SKM-1 (cell line): ENCODE data around the gene ALKBH8.

Source experiments
- DNase-seq: peaks from one replicate; lab custom pipeline; 2025; ENCODE audit not compliant: unreplicated experiment; lab: John Stamatoyannopoulos, UW

The ALKBH8 gene, protein sequence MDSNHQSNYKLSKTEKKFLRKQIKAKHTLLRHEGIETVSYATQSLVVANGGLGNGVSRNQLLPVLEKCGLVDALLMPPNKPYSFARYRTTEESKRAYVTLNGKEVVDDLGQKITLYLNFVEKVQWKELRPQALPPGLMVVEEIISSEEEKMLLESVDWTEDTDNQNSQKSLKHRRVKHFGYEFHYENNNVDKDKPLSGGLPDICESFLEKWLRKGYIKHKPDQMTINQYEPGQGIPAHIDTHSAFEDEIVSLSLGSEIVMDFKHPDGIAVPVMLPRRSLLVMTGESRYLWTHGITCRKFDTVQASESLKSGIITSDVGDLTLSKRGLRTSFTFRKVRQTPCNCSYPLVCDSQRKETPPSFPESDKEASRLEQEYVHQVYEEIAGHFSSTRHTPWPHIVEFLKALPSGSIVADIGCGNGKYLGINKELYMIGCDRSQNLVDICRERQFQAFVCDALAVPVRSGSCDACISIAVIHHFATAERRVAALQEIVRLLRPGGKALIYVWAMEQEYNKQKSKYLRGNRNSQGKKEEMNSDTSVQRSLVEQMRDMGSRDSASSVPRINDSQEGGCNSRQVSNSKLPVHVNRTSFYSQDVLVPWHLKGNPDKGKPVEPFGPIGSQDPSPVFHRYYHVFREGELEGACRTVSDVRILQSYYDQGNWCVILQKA

DNA sequence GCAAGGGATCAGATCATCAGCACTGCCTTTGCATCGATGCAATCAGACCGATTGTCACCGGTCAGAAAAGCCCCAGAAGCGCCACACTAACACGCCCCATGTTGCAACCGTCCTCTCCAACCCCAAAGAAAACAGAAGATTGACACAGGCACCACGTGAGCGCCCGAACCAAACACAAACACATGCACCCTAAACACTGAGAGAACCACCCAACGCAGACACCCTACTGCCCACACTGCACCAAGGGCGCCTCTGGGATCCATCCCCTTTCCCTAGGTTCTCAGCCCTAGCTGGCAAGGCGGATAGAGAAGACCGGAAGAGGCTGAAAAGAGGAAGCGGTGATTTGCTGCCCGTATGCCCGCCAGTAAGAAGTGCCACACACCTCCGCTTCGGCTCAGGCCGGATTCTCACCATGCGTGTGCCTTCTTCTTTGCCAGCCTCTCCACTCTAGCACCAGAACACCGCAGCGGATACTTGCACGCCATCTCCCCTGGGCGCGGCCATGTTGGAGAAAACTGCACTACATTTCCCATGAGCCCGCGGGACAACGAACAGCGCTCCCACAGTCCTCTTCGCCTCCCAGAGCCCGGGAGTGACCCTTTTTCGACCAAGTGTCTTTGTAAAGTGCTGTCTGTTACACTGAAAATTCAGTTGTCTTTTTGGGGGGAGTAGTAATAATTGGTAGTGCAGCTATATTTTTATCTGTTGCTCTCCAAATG is at the start of gene ALKBH8:
ALKBH8 (minus strand) TSS at position 517 of the 719 bp plus-strand sequence. CDS start 4,842 bp downstream, outside the sequence.
- DNase-seq: peak; percentile 75

GRCh38 chr11:107612445-107612844 is 46.9 kb upstream of the ALKBH8 start:
- DNase-seq: no peak

GRCh38 chr11:107609400-107610218 is 44.1 kb upstream of the ALKBH8 start:
- DNase-seq: no peak

DNA sequence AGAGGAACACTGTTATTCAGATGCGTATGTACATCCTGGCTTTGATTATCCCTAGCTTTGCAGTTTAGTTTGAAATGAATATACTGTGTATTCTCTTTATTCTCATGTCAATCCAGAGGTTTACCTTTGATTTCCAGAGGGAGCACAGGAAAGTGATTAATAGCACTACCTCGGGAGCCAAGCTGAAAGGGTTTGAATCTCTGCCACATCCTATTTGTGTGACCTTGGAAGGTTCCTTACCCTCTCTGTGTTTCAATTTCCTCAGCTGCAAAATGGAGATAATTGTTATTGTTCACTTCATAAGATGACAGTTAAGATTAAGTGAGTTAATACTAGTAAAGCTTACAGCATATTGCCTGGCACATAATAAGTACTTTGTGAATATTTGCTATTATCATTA is 43.3 kb upstream of the ALKBH8 start:
- no peak for DNase-seq

DNA sequence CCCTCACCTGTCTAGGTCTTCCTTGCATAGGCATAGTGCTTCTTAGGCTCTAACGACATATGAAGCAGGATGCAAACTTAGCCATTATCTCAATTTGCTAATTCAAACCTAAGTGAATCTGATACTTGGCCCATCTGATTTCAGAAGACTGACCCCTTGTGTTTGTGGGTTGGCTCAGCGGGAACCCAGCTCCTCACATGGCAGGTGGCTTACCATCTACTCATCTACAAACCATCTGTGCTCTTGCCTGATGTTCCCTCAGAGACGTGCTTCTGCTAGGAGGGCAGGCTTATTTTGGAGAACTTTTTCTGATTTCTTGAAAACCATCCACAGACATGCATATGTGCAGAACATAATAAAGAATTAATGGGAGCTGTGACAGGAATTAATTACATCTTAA is 40.6 kb upstream of the ALKBH8 start:
- no peak for DNase-seq

DNA sequence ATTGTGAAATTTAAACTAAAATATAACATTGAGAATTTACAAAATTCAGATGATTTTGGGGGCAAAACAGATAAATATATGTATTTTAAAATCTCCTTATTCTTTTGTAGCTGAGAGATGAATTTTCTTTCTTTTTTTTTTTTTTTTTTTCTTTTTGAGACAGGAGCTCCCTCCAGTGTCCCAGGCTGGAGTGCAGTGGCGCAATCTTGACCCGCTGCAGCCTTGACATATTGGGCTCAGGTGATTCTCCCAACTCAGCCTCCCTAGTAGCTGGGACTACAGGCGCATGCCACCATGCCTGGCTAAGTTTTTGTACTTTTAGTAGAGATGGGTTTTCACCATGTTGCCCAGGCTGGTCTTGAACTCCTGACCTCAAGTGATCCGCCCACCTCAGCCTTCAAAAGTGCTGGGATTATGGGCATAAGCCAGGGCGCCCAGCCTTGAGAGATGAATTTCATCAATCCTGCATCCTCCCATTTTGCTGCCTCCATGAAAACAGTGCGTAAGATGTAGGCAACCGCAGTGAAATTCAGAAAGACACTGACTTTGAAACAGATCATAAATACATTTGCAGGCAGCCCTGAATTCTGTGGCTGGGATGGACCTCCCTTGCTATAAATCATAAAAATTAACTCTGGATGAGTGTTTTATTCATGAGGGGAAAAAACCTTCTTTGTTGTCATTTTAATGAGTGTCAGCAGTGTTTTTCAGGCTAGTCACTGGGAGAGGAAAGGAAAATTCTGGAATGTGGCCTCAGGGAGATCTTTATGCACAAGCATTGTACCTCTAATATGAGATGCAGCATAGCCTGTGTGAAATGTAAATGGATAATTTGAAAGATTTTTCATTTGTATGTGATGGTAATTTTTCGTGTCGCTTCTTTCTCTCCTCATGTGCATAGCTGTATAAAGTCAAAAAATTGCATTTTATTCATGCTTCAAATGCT is 39.8 kb upstream of the ALKBH8 start:
- no peak for DNase-seq

DNA sequence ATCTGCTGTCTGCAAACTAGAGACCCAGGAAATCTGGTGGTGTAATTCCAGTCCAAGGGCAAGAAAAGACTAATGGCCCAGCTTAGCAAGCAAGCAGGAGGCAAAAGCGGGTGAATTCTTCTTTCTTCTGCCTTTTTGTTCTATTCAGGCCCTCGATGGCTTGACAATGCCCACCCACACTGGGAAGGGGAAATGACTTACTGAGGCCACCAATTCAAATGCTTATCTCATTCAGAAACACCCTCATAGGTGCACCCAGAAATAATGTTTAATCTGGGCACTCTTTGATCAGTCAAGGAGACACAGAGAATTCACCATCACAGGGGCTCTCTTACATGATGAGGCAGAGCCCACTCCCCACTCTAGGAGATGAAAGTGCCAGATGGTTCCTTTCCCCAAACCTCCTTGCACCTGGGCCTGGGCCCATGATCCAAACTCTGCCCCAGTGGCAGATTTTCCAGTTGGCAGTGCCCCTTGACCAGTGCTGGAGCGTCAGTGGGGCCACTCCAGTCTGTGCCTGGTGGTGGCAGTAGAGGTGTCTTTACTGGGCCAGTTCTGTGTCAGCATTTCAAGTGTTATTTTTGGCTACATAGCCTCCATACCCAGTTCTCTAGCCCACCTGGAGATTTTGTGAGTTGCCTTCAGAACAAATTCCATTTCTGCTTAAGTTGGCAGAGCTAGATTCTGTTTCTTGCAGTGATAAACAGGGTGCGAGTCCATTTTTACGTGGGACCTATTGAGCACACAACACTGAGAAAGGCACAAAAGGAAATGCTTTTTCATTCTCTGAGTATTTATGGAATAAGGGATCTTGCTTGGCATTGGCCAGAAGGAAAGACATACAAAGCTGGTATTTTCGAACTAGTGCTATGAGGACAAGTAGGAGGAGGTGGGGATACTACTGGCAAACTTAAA is 32.9 kb upstream of the ALKBH8 start:
- DNase-seq: no peak

DNA sequence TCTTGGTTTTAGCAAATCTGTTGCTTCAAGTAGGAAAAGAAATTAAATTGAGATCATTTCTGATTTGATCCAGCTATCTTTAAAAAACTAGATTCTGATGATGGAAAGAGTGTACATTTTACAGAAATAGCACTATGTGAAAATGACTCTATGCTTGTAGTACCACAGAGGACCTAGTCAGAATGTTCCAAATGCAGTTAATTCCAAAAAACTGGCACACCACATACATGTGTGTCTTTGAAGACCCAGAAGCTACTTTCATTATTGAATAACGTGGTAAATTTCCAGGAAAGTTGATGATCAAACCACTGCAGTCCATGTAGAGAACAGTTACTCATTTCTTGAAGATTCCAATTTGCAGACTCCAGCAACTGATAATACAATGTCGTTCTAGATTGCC is 29.2 kb upstream of the ALKBH8 start:
- DNase-seq: no peak

GRCh38 chr11:107593951-107594350 is 28.4 kb upstream of the ALKBH8 start:
- DNase-seq: no peak

- no peak for DNase-seq
Observed at GRCh38 chr11:107592813-107593212, 27.3 kb upstream of the ALKBH8 start.

- no peak for DNase-seq
Observed at GRCh38 chr11:107592231-107592590, 26.7 kb upstream of the ALKBH8 start.

DNA sequence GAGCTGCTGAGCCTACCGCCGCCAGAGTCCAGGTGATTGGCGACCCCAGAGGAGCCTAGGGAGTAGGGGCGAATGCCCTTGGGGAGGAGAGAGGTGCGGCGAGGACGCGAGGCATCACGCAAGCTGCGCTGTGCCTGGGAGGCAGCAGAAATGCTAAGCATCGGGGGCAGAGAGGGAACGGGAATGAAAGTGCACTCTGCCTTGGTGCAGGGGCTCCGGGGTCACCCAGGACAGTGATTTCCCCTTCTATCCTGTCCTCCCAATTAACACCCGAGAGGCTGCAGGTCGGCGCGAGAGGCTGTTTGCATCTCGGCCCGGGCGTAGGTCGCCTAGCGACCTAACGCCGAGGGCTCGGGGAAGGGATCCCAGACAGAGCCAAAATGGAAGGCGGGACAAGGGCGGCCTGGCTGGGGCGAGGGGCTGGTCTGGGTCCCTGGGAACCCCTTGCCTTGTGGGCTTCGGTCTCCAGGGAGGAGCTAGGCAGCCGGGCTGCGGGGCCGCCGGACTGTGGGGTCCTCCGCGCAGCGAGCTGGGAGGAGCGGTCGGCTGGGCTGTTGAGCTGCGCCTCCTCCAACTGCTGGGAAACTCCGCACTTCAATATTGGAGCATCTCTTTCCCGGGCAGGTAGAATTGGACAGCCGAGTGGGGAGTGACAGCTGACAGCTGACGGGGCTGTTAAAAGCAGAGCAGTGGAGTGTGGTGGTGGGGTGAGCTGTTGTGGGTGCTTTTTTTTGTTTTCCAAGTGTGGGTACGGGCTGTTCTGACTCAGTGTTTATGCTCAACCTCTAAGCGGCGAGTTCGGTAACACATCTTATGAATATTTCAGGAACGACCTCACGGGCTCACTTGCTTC is 26.1 kb upstream of the ALKBH8 start:
- DNase-seq: no peak

GRCh38 chr11:107590460-107591377 is 25.2 kb upstream of the ALKBH8 start, which contains the start of gene ELMOD1:
ELMOD1 (plus strand) TSS chr11:107591147; CDS start chr11:107618190, 27,043 bp downstream.
- no peak for DNase-seq

DNA sequence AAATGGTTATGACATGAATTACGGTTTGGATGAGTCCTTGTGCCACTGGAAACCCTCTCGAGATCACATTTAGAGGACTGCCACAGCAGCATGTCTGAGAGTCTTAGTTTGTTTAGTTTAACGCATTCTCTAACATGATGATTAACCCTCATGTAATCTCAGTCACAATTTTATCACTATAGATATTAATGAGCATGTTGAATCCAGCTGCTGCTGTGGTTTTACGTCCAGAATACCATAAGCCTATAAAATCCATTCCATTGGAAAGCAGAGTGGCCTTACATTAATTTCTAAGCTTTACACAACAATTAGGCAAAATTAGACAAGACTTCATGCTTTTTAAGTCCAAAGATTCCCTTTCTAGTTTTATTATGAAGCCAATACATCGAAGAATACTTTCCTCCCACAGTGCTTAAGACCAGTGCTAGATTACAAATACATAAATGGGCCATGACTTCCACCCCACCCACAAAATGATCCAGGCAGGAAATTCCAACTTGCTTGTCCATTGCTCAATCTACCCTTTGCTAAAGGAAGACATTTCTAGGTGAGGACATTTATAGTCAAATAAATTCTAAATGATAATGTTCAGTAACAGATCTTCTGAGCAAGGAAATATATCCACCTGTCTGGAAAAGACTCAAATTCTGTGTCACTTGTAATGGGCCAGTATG is 21.9 kb upstream of the ALKBH8 start:
- DNase-seq: no peak

DNA sequence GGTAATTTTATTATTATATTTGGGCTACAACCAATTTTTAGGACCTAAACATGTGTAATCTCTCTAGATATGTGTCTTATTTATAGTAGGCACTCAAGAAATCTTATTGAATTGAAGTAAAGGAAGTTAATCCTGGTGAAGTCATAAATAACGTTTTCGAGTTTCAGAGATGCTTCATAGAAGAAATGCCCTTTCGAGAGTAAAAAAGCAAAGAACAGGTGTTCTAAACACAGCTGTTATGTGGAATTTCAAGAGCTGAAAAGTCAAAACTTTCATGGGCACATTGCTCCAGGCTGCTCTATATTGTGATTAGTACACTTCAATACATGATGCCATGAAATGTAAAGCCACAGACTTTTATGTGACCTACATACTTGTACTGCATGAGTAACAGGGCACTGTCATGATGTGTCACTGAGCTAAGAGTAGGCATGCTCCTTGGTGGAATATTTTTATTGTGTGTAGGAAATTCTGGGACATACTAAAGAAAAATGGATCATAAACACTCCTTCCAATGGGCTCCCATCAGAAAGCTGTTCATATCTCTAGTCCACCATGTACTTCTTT is 18.2 kb upstream of the ALKBH8 start:
- no peak for DNase-seq

GRCh38 chr11:107581147-107581546 is 15.6 kb upstream of the ALKBH8 start:
- no peak for DNase-seq
